OCI-LY1 (cell line): ENCODE data around the gene DHX36.

Experiments
- H2AFZ ChIP-seq: fragments of 200-600 bp; sonication (generic), shearing (Covaris generic); 2 replicates; pipeline ENCODE4 v1.6.0; 2014; ENCODE audit warnings: antibody characterized with exemption, mild to moderate bottlenecking, low read length
- H3F3A ChIP-seq: fragments of 200-600 bp; sonication (generic), shearing (Covaris generic); 2 replicates; pipeline ENCODE4 v1.6.0; 2014; ENCODE audit warnings: mild to moderate bottlenecking, antibody characterized with exemption, low read length, moderate library complexity; ENCODE audit not compliant: insufficient read depth
- H3K27ac ChIP-seq: fragments of 200-600 bp; sonication (generic); 2 replicates; pipeline ENCODE4 v1.5.1; 2014; ENCODE audit warnings: low read length, mixed run types, mild to moderate bottlenecking, low read depth; ENCODE audit not compliant: poor library complexity, severe bottlenecking
- H3K27me3 ChIP-seq: fragments of 200-600 bp; sonication (generic); 2 replicates; pipeline ENCODE4 v1.6.0; 2014; ENCODE audit warnings: antibody characterized with exemption, mild to moderate bottlenecking, low read length, moderate library complexity; ENCODE audit not compliant: insufficient read depth
- H3K36me3 ChIP-seq: fragments of 200-600 bp; sonication (generic); 2 replicates; pipeline ENCODE4 v1.6.1; 2014; ENCODE audit warnings: mild to moderate bottlenecking, antibody characterized with exemption, low read length, moderate library complexity, mixed read lengths; ENCODE audit not compliant: insufficient read depth
- H3K4me1 ChIP-seq: fragments of 200-600 bp; sonication (generic); 2 replicates; pipeline ENCODE4 v1.5.1; 2014; ENCODE audit warnings: mild to moderate bottlenecking, low read length, moderate library complexity; ENCODE audit not compliant: insufficient read depth, severe bottlenecking
- H3K4me2 ChIP-seq: fragments of 200-600 bp; sonication (generic), shearing (Covaris generic); 2 replicates; pipeline ENCODE4 v1.6.1; 2014; ENCODE audit warnings: low read length
- H3K4me3 ChIP-seq: fragments of 200-600 bp; sonication (generic); 2 replicates; pipeline ENCODE4 v1.5.1; 2014; ENCODE audit warnings: low read length, low read depth, mild to moderate bottlenecking, mixed read lengths; ENCODE audit not compliant: poor library complexity, severe bottlenecking
- H3K79me2 ChIP-seq: fragments of 200-600 bp; shearing (Covaris generic); 2 replicates; pipeline ENCODE4 v1.6.1; 2016; ENCODE audit warnings: mixed run types, low read length, mixed read lengths; ENCODE audit not compliant: insufficient read depth
- H3K9ac ChIP-seq: fragments of 200-600 bp; sonication (generic), shearing (Covaris generic); 2 replicates; pipeline ENCODE4 v1.6.1; 2014; ENCODE audit warnings: mild to moderate bottlenecking, low read length, mixed read lengths
- H3K9me2 ChIP-seq: fragments of 200-600 bp; sonication (generic), shearing (Covaris generic); 2 replicates; pipeline ENCODE4 v1.6.1; 2014; ENCODE audit warnings: low read depth, mild to moderate bottlenecking, low read length, mixed read lengths
- H3K9me3 ChIP-seq: fragments of 200-600 bp; shearing (Covaris generic); 2 replicates; pipeline ENCODE4 v1.6.1; 2014; ENCODE audit warnings: low read length, mixed read lengths
- H4K20me1 ChIP-seq: fragments of 200-600 bp; sonication (generic), shearing (Covaris generic); 2 replicates; pipeline ENCODE4 v1.6.0; 2016; ENCODE audit warnings: mild to moderate bottlenecking, low read length; ENCODE audit not compliant: insufficient read depth
- CTCF ChIP-seq: fragments of 200-600 bp; sonication (generic), shearing (Covaris generic); IDR thresholded peaks from 2 replicates; pipeline ENCODE4 v1.5.1; 2017; ENCODE audit warnings: mild to moderate bottlenecking, antibody characterized with exemption, low read length, moderate library complexity, mixed read lengths
- EZH2 ChIP-seq: fragments of 200-600 bp; sonication (generic), shearing (Covaris generic); IDR thresholded peaks from 2 replicates; pipeline ENCODE4 v1.8.0; 2017; ENCODE audit warnings: borderline replicate concordance, mixed run types, mild to moderate bottlenecking, antibody characterized with exemption, low read length, moderate library complexity, mixed read lengths

Gene DHX36

GRCh38 chr3:154240235-154240634 lies 84.1 kb downstream of the DHX36 start:
- H3K27ac ChIP-seq: no peak overlapping the region
- no peak overlapping the region for H2AFZ ChIP-seq
- no peak overlapping the region for H3K4me2 ChIP-seq
- H3K9me2 ChIP-seq: no peaks in the 10 kb centered on the region
- H3K27me3 ChIP-seq: no peaks in the 10 kb centered on the region
- no peak for TF ChIP-seq EZH2
- no peak for TF ChIP-seq CTCF
- H3F3A ChIP-seq: no peaks in the 10 kb centered on the region
- H3K36me3 ChIP-seq: no peaks in the 10 kb centered on the region
- no peaks in the 10 kb centered on the region for H3K4me1 ChIP-seq
- H3K79me2 ChIP-seq: no peaks in the 10 kb centered on the region
- no peaks in the 10 kb centered on the region for H4K20me1 ChIP-seq
- H3K9me3 ChIP-seq: no peaks in the 10 kb centered on the region
- no peak overlapping the region for H3K9ac ChIP-seq
- H3K4me3 ChIP-seq: no peak overlapping the region

GRCh38 chr3:154236331-154236730 lies 88.0 kb downstream of the DHX36 start:
- TF ChIP-seq CTCF (no peak), EZH2 (no peak)
- H3K27me3 ChIP-seq: no peaks in the 10 kb centered on the region
- no peaks in the 10 kb centered on the region for H3K36me3 ChIP-seq

GRCh38 chr3:154235330-154235729 lies 89.0 kb downstream of the DHX36 start:
- H4K20me1 ChIP-seq: no peaks in the 10 kb centered on the region
- no peak overlapping the region for H3K4me3 ChIP-seq
- no peaks in the 10 kb centered on the region for H3K79me2 ChIP-seq
- TF ChIP-seq CTCF (no peak), EZH2 (no peak)
- no peaks in the 10 kb centered on the region for H3K36me3 ChIP-seq
- no peaks in the 10 kb centered on the region for H3K9me2 ChIP-seq
- no peak overlapping the region for H3K4me2 ChIP-seq
- no peaks in the 10 kb centered on the region for H3K9me3 ChIP-seq
- H3F3A ChIP-seq: no peaks in the 10 kb centered on the region
- H3K27ac ChIP-seq: no peak overlapping the region
- no peak overlapping the region for H2AFZ ChIP-seq
- no peak overlapping the region for H3K9ac ChIP-seq
- H3K27me3 ChIP-seq: no peaks in the 10 kb centered on the region
- H3K4me1 ChIP-seq: no peaks in the 10 kb centered on the region

More at GRCh38 chr3:154236331-154236730, 88.0 kb downstream of the DHX36 start:
- no peak overlapping the region for H3K27ac ChIP-seq
- H3K4me2 ChIP-seq: no peak overlapping the region
- no peak overlapping the region for H2AFZ ChIP-seq
- H3K79me2 ChIP-seq: no peaks in the 10 kb centered on the region
- H3K9me2 ChIP-seq: no peaks in the 10 kb centered on the region
- no peaks in the 10 kb centered on the region for H3K4me1 ChIP-seq
- H3F3A ChIP-seq: no peaks in the 10 kb centered on the region
- no peak overlapping the region for H3K4me3 ChIP-seq
- no peaks in the 10 kb centered on the region for H4K20me1 ChIP-seq
- H3K9ac ChIP-seq: no peak overlapping the region
- H3K9me3 ChIP-seq: no peaks in the 10 kb centered on the region
